Limb (tissue), 2 donors: ENCODE measurements around the gene PIGS.
"Not testable (repeated sequence)": the region's sequence is repeated elsewhere in the genome, so short reads cannot be mapped to it uniquely, and the experiment has no call there.

Experiments
- DNase-seq, 2 donors: peaks; one replicate each; pipeline ENCODE4 v3.0.0-alpha.2; 2016; ENCODE audit errors: extremely low spot score in 2 of 2

The PIGS gene

GRCh38 chr17:28530926-28531325 lies 40.4 kb downstream of the PIGS start:
- no peak for DNase-seq

DNA sequence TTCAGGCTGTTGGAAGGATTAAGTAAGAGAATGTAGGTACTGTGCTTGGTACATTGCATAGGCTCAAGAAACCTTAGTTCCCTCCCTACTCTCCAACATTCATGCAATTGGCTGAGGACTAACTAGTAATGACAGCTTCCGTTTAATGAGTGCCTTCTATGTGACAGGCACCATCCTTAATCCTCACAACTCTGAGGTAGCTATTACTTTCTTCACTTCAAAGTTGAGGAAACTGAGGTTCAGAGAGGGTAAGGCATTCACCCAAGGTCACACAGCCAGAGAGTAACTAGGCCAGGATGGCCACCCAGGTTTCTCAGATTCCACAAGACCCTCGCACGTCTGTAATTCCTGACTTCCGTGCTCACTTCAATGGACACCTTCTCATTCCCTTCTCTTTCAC lies 41.1 kb downstream of the PIGS start:
- no peak for DNase-seq

- no peak for DNase-seq
Observed at GRCh38 chr17:28529013-28529400, 42.3 kb downstream of the PIGS start.

DNA sequence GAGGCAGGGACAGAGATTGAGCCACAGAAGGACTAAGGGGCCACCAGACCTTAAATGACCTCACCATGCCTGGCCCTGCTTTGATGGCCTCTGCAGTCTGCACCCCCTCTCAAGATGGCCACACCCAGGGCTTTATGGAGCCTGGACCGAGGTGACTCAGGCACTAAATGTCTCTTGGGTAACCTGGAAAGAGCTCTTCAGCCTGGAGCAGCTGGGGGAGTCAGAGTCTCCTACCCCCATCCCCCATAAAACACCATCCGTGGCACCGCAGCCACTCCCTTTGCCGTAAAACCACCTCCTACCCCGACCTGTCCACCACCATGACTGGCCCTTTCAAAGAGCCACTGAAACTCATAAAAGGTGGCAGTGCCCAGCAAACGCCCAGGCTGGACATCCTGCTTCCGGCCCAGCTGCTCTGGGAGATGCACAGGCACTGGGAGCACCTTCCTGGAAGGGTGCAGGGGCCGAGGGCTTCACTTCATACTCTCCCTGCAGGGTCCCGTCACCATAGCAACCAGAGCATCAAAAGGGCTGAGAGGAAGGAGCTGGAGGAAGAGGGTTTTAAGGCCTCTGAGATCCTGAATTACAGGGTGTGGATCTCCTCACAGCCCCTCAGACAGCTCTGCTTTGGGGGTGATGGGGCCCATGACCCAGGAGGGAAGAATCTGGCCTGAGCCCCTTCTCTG lies 42.9 kb downstream of the PIGS start:
- DNase-seq: no peak

- no peak for DNase-seq
Observed at GRCh38 chr17:28527859-28528258, 43.5 kb downstream of the PIGS start.

GRCh38 chr17:28527181-28527681 lies 44.1 kb downstream of the PIGS start:
- DNase-seq: no peak

DNA sequence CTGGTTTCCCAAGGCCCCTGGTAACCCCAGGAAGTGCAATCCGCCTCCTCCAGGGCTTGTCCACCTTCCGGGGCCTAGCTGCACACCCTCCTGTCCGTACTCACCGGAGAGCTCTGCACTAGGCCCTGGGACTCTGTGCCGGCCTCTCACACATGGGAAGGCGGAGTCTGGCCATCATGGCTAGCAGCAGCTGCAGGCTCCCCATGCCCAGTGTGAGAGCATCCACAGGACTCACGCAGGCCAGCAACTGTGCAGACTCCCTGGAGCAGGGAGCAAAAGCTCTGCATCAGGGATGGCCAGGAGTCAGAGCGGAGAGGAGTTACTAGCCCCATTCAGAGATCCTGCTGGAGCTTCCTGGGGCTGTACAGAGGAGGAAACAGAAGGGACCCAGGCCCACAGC lies 44.9 kb downstream of the PIGS start:
- no peak for DNase-seq

DNA sequence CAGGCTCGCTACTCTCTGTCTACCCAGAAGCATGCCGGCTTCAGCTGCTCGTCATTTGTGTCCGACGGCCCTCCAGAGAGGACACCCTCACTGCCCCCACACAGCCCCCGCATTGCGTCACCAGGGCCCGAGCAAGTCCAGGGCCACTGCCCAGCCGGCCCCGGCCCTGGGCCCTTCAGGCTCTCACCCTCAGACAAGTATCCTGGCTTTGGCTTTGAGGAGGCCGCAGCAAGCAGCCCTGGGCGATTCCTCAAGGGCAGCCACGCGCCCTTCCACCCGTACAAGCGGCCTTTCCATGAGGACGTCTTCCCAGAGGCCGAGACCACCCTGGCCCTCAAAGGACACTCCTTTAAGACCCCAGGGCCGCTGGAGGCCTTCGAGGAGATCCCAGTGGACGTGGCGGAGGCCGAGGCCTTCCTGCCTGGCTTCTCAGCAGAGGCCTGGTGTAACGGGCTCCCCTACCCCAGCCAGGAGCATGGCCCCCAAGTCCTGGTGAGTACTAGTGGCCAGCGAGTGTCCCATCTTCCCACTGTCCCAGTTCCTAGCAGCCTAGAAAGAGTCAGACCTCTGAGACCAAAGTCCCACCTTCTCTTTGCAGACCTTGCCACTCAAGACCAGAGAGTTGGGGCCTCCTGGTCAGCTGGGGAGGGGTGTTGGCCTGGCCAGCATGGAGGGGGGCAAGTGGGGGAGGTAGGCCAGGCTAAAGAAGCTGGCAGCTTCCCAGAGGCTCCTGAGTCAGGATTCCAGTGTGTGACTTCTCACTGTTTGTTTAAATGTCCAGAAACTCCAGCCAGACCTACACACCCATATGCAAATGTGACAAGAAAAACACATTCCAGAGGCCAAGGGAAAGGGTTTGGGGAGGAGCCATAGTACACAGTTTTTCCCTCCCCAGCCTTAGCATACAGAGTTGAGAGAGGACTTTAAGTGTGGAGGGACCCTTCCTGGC lies 46.6 kb downstream of the PIGS start:
- peak in 1 of 2 donors; percentile 27 for DNase-seq

GRCh38 chr17:28523876-28524275 lies 47.4 kb downstream of the PIGS start:
- DNase-seq: no peak

DNA sequence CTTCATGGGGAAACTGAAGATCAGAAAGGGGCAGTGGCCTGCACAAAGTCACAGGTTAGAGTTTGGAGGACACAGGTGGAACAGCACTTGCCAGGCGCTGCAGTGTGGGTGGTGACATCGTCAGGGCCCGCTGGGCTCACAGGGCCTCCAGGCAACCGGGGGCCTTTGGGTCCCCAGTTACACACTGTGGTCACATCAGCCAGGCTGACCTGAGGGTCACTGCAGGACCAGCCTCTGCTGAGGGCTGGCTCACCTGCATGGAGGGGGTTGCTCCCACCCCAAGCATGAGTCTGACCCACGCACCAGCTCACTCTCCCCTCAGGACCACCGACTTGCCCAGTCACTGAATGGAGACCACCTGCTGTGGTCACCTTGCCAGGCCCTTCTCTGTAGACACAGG lies 48.1 kb downstream of the PIGS start:
- no peak for DNase-seq

DNA sequence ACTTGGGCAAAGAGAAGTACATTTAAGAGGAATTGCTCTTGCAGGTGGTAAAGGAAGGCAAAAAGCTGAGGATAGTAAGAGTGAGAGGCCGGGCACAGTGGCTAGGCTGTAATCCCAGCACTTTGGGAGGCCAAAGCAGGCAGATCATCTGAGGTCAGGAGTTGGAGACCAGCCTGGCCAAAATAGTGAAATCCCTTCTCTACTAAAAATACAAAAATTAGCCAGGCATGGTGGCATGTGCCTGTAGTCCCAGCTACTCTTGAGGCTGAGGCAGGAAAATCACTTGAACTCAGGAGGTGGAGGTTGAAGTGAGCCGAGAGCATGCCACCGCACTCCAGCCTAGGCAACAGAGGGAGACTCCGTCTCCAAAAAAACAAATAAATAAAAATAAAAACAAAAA lies 49.0 kb downstream of the PIGS start:
- not testable (repeated sequence) for DNase-seq

- peak in 1 of 2 donors; percentile 48 for DNase-seq
Observed at GRCh38 chr17:28521311-28522085, 49.8 kb downstream of the PIGS start.

DNA sequence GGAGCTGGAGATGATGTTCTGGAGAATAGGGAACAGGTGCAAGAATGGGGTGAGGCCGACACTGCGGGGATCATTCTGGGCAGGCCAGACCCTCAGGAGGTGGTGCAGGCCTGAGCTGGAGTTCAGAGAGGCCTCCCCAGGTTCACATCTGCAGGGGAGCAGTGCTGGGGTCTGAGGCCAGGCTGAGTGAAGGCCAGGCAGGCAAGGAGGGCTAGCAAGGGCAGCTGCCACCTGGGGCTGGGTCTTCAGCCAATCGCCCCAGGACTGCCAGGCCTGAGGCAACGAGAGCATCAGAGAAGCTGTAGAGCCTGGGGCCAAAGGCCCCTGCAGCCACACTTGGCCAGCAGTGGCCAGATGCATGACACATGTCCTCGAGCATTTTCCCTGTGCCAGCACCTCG lies 50.6 kb downstream of the PIGS start:
- DNase-seq: no peak

- no peak for DNase-seq
Observed at GRCh38 chr17:28519236-28519635, 52.1 kb downstream of the PIGS start.

GRCh38 chr17:28518578-28518977 lies 52.7 kb downstream of the PIGS start:
- DNase-seq: no peak

DNA sequence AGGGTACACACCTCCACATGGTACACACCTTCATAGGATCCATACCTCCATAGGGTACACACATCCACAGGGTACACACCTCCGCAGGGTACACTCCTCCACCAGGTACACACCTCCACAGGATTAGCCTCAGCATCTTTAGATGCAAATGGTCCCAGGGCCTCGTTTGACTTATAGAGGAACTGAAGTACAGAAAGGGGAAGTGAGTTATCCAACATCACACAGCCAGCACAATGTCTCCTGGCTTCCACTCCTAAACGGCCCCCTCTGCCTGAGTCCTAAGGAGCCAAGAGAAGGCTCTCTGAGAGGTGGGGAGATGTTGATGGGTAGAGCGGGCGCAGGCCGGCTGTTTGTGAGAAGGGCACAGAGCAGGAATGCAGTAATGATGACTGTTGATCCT lies 53.2 kb downstream of the PIGS start:
- DNase-seq: no peak

- DNase-seq: no peak
Observed at GRCh38 chr17:28515518-28515917, 55.8 kb downstream of the PIGS start.

DNA sequence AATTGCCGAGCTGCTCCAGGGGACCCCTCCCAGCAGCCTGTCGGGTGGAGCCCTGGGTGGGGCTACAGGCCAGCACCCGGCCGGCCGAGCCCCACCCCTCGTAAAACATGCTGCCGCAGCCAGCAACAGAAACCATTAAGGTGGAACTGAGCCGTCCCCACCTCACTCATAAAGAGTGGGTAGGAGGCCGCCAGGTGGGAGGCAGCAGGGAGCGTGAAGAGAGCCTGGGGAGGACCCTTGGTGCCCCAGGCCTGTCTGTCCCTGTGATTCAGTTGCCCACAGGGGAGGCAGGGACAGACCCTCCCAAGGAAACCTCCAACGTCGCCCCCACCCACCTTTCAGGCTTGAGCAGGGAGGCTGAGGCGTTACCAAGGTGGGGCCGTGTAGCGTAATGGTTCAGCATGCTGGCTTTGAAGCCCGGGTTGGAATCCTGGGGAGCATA lies 56.7 kb downstream of the PIGS start:
- no peak for DNase-seq

- DNase-seq: no peak
Observed at GRCh38 chr17:28513476-28513875, 57.8 kb downstream of the PIGS start.

GRCh38 chr17:28511858-28512461 lies 59.4 kb downstream of the PIGS start:
- no peak for DNase-seq

DNA sequence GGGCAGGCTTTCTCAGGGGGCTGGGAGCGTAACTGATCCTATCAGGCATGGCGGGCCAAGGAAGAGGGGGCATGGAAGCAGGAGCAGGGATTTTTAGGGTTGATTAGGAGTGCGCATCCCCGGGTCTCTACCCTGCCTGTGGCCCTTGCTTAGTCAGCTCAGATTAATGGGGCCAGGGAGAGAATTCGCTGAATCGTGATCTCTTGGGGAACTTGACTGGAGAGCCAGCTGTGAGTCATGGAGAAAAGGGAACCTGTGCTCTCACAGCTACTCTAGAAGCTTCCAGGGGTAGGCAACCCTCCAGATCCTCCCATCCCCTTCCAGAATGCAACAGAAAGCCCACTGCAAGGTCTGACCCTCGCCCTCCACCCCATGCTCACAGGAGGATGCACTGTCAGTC lies 61.5 kb downstream of the PIGS start:
- no peak for DNase-seq
